Thymus (tissue), 11 donors: ENCODE data around the gene ZSWIM4. TPM values are rescaled to one million over a fixed set of nuclear protein-coding genes. Genes with fewer than 3 reads are reported as not detected.

Experiments
- DNase-seq, 9 donors: peaks; one replicate each; pipeline ENCODE4 v3.0.0-alpha.2; 2013; ENCODE audit warnings: low spot score in 9 of 9, low read depth in 6 of 9, missing footprints in 1 of 9
- H3K27ac ChIP-seq, 2 donors: one replicate each; pipeline ENCODE4 v1.5.1; 2013; ENCODE audit warnings: control low read depth in 1 of 2, low read depth in 1 of 2, low read length in 1 of 2, mild to moderate bottlenecking in 1 of 2, moderate library complexity in 1 of 2
- H3K27me3 ChIP-seq, 2 donors: one replicate each; pipeline ENCODE4 v1.5.1; 2013; ENCODE audit warnings: low read length in 1 of 2; ENCODE audit not compliant: control insufficient read depth in 2 of 2, insufficient read depth in 1 of 2
- H3K36me3 ChIP-seq, 2 donors: one replicate each; pipeline ENCODE4 v1.5.1; 2013; ENCODE audit warnings: low read length in 1 of 2, mild to moderate bottlenecking in 1 of 2, moderate library complexity in 1 of 2; ENCODE audit not compliant: control insufficient read depth in 2 of 2, insufficient read depth in 2 of 2
- H3K4me1 ChIP-seq, 2 donors: one replicate each; pipeline ENCODE4 v1.5.1; 2013; ENCODE audit warnings: low read length in 2 of 2; ENCODE audit not compliant: control insufficient read depth in 2 of 2, insufficient read depth in 2 of 2
- H3K4me3 ChIP-seq, 2 donors: one replicate each; pipeline ENCODE4 v1.5.1; 2013; ENCODE audit warnings: low read length in 2 of 2, control low read depth in 1 of 2, mild to moderate bottlenecking in 1 of 2
- H3K9me3 ChIP-seq, 2 donors: one replicate each; pipeline ENCODE4 v1.5.1; 2013; ENCODE audit warnings: low read length in 1 of 2, mild to moderate bottlenecking in 1 of 2; ENCODE audit not compliant: control insufficient read depth in 2 of 2, insufficient read depth in 1 of 2
- WGBS: extraction: QIAGEN DNeasy Blood & Tissue Kit; methylation state at CpG from one replicate; pipeline ENCODE4 v1.1.7; 2013; 5-methylcytosine and 5-hydroxymethylcytosine counted together
- polyA plus RNA-seq: library from polyadenylated mRNA; stranded (reverse); fragments of 200-250 nt; gene quantifications from one replicate; pipeline ENCODE4 v1.2.3, GENCODE V29; 2013
- total RNA-seq: library from RNA; stranded (reverse); fragments of 120-200 nt; gene quantifications from one replicate; pipeline ENCODE4 v1.2.4, GENCODE V29; 2013
- donor health status: healthy.

ZSWIM4 gene
- total and polyA plus RNA-seq, 2 donors, result 1.7 to 3.3 TPM

DNA sequence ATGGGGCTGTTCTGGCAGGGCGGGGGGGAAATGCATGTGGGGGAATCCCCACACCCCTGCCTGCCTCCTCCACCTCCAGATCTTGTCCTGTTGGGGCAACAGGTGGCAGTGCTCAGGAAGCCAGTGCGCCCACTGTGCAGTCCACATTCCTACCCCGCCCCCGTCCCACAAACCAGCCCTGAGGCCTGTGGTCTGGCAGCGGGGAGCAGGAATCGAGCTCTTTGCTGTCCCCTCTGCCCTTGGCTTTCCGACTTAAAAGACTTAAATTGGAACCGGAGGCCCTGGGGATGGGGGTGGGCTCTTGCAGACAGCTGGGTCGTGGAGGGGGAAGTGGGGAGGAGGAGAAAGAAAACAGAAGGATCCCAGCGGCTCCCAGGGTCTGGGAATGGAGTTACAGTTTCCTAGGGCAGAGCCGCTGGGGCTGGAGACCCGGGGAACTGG lies 86.0 kb downstream of the ZSWIM4 start:
- H3K4me3 ChIP-seq, result no peak overlapping the region
- peaks cover 0 to 10% of the 10 kb centered on the region in 2 donors for H3K27me3 ChIP-seq
- peak overlapping the region; percentile 50 to 61 for H3K27ac ChIP-seq
- H3K36me3 ChIP-seq, result no peaks in the 10 kb centered on the region
- peaks cover 50 to 61% of the 10 kb centered on the region in 2 donors for H3K4me1 ChIP-seq
- DNase-seq, result peak in 2 of 9 donors; percentile 32 to 56
- 4% methylated on average over 12 of the region's 12 CpGs for WGBS
- H3K9me3 ChIP-seq, result peaks cover 0 to 5% of the 10 kb centered on the region in 2 donors

Other genes with a start within 250 kb of the ZSWIM4 start
- gene MRI1, start 30.9 kb upstream of the ZSWIM4 start, total RNA-seq, result 30.2 TPM
- gene MRI1, start 30.9 kb upstream of the ZSWIM4 start, polyA plus RNA-seq, result 36.3 TPM
- 185 TPM for gene C19orf53, start 21.0 kb upstream of the ZSWIM4 start, total RNA-seq
- 163 TPM for gene C19orf53, start 21.0 kb upstream of the ZSWIM4 start, polyA plus RNA-seq
- gene NANOS3, start 81.7 kb downstream of the ZSWIM4 start, total RNA-seq, result 1.4 TPM
- gene NANOS3, start 81.7 kb downstream of the ZSWIM4 start, polyA plus RNA-seq, result 2.6 TPM
- gene BRME1, start 110.7 kb downstream of the ZSWIM4 start, total RNA-seq, result 1.5 TPM
- gene BRME1, start 110.7 kb downstream of the ZSWIM4 start, polyA plus RNA-seq, result 2.0 TPM
- gene CC2D1A, start 110.8 kb downstream of the ZSWIM4 start, total RNA-seq, result 5.8 TPM
- gene CC2D1A, start 110.8 kb downstream of the ZSWIM4 start, polyA plus RNA-seq, result 26.7 TPM
- 0.09 TPM for gene PODNL1, start 143.0 kb downstream of the ZSWIM4 start, total RNA-seq
- 0.94 TPM for gene PODNL1, start 143.0 kb downstream of the ZSWIM4 start, polyA plus RNA-seq
- 24.0 TPM for gene DCAF15, start 157.1 kb downstream of the ZSWIM4 start, total RNA-seq
- 95.4 TPM for gene DCAF15, start 157.1 kb downstream of the ZSWIM4 start, polyA plus RNA-seq
- gene RFX1, start 210.9 kb downstream of the ZSWIM4 start, total RNA-seq, result 1.2 TPM
- 5.7 TPM for gene RFX1, start 210.9 kb downstream of the ZSWIM4 start, polyA plus RNA-seq
- not detected for gene RLN3, start 232.7 kb downstream of the ZSWIM4 start, total RNA-seq
- 0.18 TPM for gene RLN3, start 232.7 kb downstream of the ZSWIM4 start, polyA plus RNA-seq
- gene IL27RA, start 236.3 kb downstream of the ZSWIM4 start, total RNA-seq, result 37.6 TPM
- 19.1 TPM for gene IL27RA, start 236.3 kb downstream of the ZSWIM4 start, polyA plus RNA-seq